ENCODE measurements around the gene FMN1.
"Not testable (repeated sequence)": the region's sequence is repeated elsewhere in the genome, so short reads cannot be mapped to it uniquely, and the experiment has no call there.

The FMN1 gene

DNA sequence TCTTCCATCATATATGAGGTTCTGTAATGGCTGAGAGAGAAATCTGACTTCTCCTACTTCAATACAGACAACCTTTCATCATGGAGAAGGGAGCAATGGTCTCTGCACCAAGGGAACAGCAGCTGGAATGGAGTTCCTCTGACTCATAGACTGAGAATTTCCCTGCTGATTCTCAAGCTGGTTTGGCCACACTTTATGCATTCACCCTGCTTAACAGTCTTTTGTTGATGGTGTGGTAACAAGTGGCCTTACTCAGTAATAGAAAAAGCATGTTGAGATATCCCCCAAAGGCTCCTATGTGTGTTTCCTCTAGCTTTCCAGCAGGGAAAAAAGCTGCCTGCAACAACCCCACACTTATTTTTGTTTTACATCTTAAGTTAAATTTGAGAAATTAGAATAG lies 338.6 kb downstream of the FMN1 start:
- no peak for DNase-seq (ENCODE audit: low spot score)
- in situ Hi-C loops (cut with MboI; ENCODE audit: low sequenced_read_pairs, unreplicated experiment): no loop called here
- TF ChIP-seq, protein P1, sequence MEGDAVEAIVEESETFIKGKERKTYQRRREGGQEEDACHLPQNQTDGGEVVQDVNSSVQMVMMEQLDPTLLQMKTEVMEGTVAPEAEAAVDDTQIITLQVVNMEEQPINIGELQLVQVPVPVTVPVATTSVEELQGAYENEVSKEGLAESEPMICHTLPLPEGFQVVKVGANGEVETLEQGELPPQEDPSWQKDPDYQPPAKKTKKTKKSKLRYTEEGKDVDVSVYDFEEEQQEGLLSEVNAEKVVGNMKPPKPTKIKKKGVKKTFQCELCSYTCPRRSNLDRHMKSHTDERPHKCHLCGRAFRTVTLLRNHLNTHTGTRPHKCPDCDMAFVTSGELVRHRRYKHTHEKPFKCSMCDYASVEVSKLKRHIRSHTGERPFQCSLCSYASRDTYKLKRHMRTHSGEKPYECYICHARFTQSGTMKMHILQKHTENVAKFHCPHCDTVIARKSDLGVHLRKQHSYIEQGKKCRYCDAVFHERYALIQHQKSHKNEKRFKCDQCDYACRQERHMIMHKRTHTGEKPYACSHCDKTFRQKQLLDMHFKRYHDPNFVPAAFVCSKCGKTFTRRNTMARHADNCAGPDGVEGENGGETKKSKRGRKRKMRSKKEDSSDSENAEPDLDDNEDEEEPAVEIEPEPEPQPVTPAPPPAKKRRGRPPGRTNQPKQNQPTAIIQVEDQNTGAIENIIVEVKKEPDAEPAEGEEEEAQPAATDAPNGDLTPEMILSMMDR (IDR thresholded peaks at IDR 0.05; ENCODE audit: borderline replicate concordance, control extremely low read depth, extremely low read depth, insufficient read depth, missing control alignments): no peak

DNA sequence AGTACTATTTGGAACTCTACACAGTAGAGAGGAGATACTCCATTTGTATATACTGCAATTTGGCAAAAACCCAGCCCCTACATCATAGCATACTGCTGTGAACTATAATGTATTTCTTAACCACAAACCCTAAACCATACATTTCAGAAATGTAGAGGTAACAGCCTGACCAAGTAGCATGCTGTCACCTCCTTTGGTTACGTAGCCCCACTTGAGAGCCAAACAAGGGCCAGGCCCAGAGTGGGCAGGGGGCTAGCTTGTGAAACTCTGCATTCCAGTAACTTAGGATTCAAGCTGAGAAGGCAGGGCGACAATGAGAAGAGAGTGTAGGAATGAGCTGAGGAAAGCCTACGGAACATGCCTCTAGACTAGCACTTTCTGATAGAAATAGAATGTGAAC lies 340.9 kb downstream of the FMN1 start:
- TF ChIP-seq, protein P1 (IDR thresholded peaks at IDR 0.05; ENCODE audit: borderline replicate concordance, control extremely low read depth, extremely low read depth, insufficient read depth, missing control alignments): no peak
- in situ Hi-C loops (cut with MboI; ENCODE audit: low sequenced_read_pairs, unreplicated experiment): no loop called here
- DNase-seq (ENCODE audit: low spot score): no peak

DNA sequence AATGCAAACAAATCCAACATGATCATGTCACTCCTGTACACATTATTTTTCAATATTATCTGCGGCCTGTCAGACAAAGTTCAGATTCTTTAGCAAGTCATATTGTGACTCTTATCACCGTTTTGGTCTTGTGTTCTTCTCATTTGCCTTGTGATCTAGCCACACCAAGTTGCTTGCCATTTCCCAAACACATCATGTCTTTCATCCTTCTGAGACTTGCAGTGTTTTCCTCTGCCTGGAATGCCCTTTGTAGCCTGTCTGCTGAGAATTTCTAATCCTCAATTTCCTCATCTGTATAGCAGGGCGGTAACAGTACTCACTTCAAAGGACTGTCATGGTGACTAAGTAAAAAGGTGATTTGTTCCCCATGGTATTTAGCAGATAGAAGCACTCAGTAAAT lies 341.7 kb downstream of the FMN1 start:
- no peak for DNase-seq (ENCODE audit: low spot score)
- in situ Hi-C loops (cut with MboI; ENCODE audit: low sequenced_read_pairs, unreplicated experiment): no loop called here
- TF ChIP-seq, protein P1 (IDR thresholded peaks at IDR 0.05; ENCODE audit: borderline replicate concordance, control extremely low read depth, extremely low read depth, insufficient read depth, missing control alignments): no peak

DNA sequence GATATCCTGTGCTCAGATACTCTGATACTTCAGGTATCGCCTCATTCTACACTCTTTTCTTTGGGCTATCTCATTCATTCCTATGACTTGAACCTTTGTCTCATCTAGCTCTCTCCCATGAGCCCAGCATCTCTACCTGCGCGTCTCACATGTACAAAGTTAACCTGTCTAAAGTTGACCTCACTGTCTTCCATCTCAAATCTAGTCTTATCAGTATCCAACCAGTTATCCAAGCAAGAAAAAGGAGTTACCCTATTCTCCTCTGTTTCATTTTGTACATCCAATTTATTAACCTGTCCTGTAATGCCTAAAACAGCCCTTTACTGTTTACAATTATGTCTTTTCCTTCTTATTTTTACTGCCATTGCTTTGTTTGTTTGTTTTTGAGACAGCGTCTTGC lies 342.5 kb downstream of the FMN1 start:
- TF ChIP-seq, protein P1 (IDR thresholded peaks at IDR 0.05; ENCODE audit: borderline replicate concordance, control extremely low read depth, extremely low read depth, insufficient read depth, missing control alignments): no peak
- no peak for DNase-seq (ENCODE audit: low spot score)
- in situ Hi-C loops (cut with MboI; ENCODE audit: low sequenced_read_pairs, unreplicated experiment): no loop called here

DNA sequence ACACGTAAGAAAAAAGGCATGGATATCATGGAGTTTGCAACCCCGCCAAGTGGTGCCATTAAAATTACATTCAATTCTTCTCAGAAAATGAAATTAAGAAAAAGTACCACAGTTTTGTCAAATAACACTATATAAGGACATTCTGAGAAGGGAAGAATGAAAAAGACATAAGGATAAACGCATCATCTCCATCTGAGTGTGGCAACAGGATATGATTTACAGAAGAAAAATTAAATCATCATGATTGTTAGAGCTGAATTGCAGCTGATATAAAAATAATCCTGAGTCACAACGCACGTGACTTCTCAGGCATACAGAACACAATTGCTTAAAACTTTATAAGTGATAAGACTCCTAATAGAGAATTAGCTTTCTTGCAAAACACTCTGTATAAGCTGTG lies 342.9 kb downstream of the FMN1 start:
- TF ChIP-seq, protein P1 (IDR thresholded peaks at IDR 0.05; ENCODE audit: borderline replicate concordance, control extremely low read depth, extremely low read depth, insufficient read depth, missing control alignments): no peak
- DNase-seq (ENCODE audit: low spot score): no peak
- in situ Hi-C loops (cut with MboI; ENCODE audit: low sequenced_read_pairs, unreplicated experiment): no loop called here

DNA sequence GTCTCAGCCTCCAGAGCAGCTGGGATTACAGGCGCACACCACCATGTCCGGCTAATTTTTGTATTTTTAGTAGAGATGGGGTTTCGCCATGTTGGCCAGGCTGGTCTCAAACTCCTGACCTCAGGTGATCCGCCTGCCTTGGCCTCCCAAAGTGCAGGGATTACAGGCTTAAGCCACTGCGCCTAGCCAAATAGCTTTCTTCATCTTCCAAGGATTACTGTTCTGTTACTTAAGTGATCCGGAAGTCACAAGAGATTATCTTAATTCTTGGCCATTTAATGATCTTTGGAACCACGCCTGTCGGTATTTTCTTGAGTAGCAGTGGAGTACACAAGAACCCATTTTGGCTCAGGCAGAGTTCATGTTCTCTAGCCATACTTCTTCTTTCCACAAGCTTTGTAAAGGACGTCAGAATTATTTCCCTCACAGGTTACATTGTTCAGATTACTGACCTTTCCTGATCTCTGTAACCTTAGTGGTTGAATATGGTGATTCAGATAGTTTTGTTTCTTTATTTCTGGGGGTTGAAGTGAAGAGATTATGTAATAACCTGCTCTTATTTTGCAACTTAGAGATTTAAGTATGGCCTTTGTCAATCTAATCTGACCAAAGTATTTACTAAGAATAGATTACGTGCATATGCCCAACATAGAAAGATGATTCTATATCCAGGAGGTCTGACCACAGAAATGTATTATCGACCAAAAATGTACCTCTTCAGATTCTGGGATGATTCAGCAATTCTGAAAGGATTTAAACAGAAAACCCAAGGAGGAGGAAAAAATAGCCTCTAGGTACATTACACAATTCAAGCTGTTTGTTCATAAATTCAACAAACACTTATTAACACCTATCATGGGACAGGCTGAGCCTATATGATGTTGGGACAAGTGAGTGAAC lies 344.5 kb downstream of the FMN1 start:
- no peak for DNase-seq (ENCODE audit: low spot score)
- TF ChIP-seq, protein P1 (IDR thresholded peaks at IDR 0.05; ENCODE audit: borderline replicate concordance, control extremely low read depth, extremely low read depth, insufficient read depth, missing control alignments): no peak
- in situ Hi-C loops (cut with MboI; ENCODE audit: low sequenced_read_pairs, unreplicated experiment): loop anchor here (10.0 kb wide), 2 partner anchors 95 to 145 kb away; no protein-coding TSS in a partner anchor

DNA sequence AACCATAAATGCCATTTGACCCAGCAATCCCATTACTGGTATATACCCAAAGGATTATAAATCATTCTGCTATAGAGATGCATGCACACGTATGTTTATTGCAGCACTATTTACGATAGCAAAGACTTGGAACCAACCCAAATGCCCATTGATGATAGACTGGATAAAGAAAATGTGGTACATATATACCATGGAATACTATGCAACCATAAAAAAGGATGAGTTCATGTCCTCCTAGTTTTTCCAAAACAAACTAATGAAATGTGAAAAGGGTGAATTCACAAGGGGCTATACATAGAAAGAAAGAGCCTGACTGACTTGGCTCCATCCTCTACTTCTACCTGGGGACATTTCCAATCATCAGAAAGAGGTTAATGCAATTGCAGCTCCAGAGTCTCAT lies 347.8 kb downstream of the FMN1 start:
- in situ Hi-C loops (cut with MboI; ENCODE audit: low sequenced_read_pairs, unreplicated experiment): loop anchor here (10.0 kb wide), 2 partner anchors 98 to 148 kb away; no protein-coding TSS in a partner anchor
- not testable (repeated sequence) for DNase-seq (ENCODE audit: low spot score)
